ENCODE measurements around the gene STXBP4. TPM values are rescaled to one million over a fixed set of nuclear protein-coding genes. Genes with fewer than 3 reads are reported as not detected.
A peak's percentile ranks its signal among the peaks of the same experiment; 100 is the strongest.

Gene STXBP4
- total RNA-seq, 1 experiment from 2014 or later, result 19.4 TPM

DNA sequence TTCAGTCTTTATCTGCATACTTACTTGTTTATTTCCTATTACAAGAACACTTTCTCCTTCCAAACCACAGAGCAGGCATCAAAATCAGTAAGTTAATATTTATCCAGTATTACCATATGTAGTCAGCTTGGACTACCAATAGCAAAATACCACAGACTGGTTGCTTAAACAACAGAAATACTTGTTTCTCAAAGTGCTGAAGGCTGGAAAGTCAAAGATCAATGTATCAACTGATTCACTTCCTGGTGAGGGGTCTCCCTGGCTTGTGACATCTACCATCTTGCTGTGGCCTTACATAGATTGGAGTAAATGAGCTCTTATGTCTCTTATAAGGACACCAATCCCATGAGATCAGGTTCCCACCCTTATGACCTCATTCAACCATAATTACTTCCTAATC is 2.6 kb downstream of the STXBP4 start:
- no peak for DNase-seq (ENCODE audit: low spot score)

DNA sequence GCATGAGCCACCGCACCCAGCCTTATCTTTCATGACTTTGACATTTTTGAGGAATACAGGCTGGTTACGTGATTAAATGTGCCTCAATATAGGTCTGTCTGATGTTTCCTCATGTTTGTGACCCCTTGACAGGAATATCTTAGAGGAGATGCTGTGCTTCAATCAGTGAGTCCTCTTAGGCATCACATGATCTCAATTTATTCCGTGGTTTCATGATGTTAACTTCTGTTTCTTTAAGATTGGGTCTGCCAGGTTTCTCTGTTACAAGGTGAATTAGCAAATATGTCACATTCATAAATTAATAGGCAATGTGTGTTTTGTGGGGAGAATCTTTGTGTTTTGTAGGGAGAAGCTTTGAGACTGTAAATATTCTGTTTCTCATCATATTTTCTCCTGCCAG is 3.3 kb downstream of the STXBP4 start:
- DNase-seq (ENCODE audit: low spot score), result no peak

DNA sequence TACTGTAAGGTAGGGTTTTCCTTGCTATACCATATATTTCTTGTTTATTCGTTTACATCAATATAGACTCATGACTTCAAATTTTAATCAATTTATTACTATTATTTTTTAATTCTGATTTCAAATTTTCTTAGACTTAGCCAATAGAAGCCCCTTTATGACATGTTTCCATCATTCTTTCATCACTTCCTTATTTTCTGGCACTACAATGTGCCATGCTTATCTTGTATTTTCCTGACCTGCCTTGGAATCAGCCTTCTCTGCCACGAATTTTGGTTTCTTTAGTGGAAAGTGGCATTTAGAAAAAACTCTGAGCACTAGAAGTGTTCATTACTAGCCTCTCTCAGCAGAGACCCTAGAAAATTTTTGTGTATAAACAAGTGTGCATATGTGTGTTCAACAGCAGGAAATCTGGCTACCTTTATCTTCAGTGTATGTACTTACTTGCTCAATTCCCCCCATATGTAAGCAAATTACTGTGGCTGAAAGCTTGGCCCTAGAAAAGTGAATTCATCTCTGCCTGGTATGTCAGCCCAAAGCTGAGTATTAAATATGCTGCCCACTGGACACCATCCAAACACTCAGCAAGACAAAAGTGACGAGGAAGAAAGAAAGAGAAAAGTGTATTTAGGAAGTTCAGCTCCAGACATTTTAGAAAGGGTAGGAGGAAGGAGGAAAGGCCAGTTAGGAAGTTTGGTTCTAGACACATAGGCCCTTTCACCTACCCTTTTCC is 4.0 kb downstream of the STXBP4 start:
- no peak for DNase-seq (ENCODE audit: low spot score)

DNA sequence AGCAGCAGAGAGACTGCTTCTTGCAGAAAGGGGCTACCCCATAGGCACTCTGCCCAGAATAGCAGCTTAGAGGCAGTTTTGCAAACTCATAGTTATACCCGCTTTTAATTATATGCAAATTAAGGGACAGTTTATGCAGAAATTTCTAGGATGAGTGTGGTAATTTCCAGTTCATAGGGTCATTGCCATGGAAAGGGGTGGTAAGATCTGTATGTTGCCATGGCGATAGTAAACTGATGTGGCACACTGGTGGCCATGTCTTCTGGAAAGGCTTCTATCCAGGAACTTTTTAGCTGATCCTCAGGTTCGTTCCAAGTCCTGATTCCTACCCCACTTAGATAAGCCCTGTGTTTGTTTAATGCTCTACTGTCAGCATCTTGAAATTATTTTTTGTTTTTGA is 6.2 kb downstream of the STXBP4 start:
- no peak for DNase-seq (ENCODE audit: low spot score)

DNA sequence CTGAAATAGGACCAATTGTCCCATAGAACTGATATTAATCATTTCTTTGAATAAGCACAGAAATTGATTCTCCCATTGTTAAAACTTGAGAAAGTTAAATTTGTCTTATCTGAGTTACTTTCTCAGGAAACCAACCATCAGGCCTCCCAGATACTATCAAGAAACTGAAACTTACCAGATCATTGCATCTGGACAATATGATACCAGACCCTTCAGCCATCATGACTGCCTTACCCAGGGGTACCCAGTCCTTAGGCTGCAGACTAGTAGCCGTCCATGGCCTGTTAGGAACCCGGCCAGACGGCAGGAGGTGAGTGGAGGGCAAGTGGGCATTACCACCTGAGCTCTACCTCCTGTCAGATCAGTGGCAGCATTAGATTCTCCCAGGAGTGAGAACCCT is 7.8 kb downstream of the STXBP4 start:
- DNase-seq (ENCODE audit: low spot score), result no peak

DNA sequence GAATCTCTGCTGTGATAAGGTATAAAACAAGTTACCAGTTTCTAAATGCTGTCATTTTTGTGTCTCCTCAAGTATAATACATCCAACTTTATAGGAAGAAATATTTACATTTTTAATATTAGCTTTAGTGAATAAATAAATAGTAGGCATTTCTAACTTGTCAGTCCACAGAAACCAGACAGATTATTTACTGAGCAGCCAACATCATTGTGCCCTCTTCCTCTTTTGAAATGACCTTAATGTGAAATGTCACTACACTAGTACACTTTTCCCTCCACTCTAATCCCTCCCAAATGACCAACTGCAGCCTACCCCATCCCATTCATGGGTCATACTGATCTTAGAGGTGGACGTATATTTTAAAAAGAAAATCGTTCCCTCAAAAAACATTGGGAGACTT is 9.2 kb downstream of the STXBP4 start:
- no peak for DNase-seq (ENCODE audit: low spot score)

DNA sequence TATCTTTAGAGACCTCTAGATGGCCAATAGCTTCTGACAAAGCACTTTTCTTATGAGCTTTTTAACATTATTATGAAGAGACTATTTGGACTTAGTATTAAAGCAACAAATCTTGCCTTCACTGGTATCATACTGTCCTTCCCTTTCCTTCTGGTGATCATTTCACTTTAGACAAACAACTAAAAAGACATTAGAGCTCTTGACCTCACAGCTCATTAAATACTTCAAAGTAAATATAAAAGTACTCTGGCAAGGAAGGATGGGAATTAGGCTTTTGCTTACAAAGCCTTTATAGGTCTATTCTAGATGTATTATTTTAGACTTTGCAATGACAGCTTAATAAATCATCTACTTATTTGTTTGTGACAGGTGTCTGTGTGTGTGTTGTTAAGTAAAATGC is 11.1 kb downstream of the STXBP4 start:
- DNase-seq (ENCODE audit: low spot score), result no peak

DNA sequence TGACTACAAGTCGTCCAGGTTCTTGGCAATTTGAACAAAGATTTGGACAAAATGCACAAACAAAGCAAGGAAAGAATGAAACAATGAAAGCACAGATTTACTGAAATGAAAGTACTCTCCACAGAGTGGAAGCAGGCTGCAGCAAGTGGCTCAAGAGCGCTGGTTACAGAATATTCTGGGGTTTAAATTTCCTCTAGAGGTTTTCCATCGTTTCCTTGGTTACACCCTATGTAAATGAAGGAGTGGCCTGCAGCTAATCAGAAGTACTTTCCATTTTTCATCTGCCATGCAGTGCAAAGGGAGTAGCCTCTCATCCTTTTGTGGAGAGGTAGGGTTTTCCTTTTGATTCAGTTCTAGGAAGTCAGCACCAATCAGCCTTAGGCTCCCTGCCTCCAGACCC is 11.8 kb downstream of the STXBP4 start:
- no peak for DNase-seq (ENCODE audit: low spot score)

DNA sequence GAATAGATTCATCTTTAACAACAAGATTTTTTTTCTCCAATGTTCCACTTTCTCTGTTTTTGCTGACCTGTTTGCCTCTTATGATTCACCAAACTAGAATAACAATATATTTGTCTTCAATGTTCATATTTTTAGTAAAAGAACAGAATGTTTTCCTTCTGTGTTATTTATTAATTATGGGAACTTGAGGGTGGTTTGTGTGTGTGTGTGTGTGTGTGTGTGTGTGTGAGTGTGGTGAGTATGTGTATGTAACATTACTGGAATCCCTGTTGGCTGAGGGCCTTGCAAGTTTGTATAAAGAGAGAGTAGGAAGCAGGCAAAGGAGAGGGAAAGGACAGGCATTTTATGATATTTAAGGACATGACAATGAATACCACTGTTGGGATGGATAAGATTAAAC is 13.8 kb downstream of the STXBP4 start:
- DNase-seq (ENCODE audit: low spot score), result no peak

DNA sequence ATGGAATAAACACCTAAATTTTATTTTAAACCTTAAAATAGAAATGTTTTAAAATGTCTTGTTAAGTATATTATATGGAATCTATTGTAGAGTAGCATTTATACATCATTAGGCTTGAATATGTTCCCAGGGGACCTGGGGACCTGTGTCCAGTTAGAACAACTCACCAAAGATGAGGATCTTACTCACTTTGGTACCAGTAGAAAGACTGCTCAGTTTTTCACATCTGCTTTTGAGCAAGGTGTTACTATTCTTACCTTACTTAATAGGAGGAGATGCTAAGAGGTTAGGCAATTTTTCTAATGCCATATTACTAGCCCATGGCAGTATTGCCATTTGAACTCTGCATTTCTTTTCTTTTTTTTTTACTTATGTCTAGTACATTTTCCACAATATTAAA is 14.7 kb downstream of the STXBP4 start:
- no peak for DNase-seq (ENCODE audit: low spot score)

DNA sequence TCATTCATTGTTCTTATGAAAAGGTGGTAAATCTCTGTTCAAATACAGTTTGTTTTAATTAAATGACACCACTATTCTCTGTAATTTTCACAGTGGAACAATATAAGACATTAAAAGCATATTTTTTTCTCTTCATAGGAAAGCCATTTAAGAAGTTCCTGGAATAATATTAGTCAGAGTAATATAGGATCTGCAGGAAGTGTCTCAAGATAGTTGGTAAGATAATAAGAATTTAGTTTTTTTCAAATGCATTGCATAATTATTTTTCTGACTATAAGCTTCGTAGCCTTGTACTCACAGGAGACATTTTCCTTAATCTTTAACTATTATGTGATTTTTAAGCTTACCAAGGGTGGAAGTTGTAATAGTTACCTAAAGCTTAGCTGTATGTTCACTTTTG is 16.9 kb downstream of the STXBP4 start:
- DNase-seq (ENCODE audit: low spot score), result no peak

DNA sequence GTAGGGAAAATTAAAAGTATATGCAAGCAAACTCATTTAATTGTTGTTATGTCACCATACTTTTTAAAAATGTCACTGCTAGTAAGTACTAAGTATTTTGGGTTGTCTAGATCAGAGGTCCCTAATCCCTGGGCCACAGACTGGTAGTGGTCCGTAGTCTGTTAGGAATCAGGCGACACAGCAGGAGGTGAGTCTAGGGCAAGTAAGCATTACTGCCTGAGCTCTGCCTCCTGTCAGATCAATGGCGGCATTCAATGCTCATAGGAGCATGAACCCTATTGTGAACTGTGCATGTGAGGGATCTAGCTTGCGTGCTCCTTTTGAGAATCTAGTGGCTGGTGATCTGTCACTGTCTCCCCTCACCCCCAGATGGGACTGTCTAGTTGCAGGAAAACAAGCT is 21.6 kb downstream of the STXBP4 start:
- no peak for DNase-seq (ENCODE audit: low spot score)

DNA sequence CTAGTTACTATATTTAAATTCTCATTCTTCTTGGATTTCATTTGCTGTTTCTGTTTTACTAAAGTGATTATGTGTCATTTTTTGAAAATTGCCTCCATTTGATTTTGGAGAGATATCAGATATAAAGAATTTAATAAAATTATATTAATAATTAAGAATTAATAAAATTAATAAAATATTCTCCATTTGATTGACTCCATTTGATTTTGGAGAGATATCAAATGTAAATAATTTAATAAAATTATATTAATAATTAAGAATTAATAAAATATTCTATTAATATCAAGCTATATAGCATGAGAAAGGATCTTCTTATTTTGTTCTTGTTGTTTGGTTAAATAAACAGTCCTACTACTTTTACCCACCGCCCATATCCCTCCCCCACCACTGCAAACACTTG is 23.0 kb downstream of the STXBP4 start:
- no peak for DNase-seq (ENCODE audit: low spot score)

DNA sequence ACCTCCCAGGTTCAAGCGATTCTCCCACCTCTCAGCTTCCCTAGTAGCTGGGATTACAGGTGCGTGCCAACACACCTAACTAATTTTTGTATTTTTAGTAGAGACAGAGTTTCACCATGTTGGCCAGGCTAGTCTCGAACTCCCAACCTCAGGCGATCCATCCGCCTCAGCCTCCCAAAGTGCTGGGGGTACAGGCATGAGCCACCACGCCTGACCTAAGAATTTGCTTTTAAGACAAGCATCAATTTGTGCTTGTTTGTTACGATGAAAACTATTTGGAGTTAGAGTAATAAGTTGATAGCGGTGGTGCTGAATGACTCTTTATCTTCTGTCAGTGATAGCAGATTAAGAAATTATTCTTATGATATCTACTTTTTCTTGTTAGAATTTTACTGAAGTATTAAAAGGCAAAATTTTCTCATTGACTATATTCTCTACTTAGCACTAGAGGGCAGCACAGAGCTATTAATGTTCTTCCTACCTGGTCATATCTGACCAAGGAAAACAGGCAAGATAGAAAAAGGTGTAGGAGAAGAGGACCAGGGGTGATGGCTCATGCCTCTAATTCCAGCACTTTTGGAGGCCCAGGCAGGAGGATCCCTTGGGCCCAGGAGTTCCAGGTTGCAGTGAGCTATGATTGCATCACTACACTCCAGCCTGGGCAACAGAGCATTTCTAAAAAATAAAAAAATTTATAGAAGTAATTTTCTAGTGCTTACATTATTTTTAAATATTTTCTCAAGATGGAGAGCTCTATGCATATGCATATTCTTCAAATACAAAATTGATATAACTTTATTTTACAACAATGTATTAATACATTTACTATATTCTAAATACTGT is 24.5 kb downstream of the STXBP4 start:
- DNase-seq (ENCODE audit: low spot score), result peak; percentile 64

DNA sequence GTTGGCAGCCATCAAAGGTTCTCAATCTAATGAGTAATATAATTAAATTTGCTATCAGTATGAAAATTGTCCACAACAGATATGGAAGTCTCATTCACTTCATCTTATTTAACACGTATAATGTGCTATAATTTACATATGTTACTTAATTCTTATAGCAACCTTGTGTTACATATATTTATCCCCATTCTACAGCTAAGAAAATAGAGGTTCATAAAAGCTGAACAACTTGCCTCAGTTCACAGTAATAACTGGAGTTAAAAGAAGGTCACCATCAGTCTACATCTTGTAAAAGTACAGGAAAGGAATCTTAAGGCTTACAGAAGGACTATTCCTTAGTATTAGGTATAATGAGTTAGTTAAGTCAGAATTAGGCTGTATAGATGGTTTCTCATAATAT is 27.9 kb downstream of the STXBP4 start:
- no peak for DNase-seq (ENCODE audit: low spot score)

DNA sequence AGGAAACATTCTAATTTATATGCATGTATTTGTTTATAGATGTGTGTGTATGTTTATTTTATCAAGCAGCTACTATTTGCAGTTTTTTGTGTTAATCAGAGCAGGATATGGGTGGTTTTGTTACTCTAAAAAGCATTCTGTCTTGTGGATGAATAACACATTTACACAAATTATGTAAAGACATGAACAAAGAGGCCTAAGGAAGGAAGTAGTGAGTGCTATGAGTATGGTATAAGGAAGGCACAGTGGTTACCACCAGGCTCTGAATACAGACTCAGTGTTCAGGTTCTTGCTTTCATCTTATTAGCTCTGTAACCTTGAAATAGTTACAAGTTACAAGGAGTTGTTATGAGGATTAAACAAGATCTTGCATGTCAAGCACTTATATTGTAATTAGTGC is 33.9 kb downstream of the STXBP4 start:
- no peak for DNase-seq (ENCODE audit: low spot score)

DNA sequence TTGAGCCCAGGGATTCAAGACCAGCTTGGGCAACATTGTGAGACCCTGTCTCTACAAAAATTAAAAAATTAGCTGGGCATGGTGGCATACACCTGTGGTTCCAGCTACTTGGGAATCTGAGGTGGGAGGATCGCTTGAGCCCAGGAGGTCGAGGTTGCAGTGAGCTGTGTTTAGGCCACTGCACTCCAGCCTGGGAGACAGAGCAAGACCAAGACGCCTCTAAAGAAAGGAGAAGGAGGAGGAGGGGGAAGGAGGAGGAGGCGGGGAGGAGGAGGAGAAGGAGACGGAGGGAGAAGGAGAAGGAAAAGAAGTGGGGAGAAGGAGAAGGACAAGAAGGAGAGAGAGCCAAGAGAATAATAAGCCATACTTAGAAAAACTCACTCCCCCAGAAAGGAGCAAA is 35.9 kb downstream of the STXBP4 start:
- no peak for DNase-seq (ENCODE audit: low spot score)

DNA sequence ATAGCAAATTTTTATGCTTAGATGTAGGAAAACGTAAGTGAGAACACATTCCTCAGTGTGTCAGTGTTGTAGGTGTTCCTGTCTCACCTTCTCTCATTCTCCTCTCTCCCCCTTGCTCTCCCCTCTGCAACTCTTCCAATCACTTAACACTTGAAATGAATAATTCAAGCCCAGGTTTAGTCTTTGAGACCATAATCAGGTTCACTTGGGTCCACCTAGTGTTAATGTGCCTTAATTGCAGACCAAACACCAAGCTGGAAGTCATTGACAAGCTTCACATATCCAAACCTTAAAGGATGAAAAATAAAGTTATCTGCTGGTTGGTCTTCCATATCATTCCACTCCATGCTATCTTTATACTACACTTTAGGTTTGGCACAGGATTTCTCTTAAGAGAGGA is 37.0 kb downstream of the STXBP4 start:
- DNase-seq (ENCODE audit: low spot score), result peak; percentile 44

DNA sequence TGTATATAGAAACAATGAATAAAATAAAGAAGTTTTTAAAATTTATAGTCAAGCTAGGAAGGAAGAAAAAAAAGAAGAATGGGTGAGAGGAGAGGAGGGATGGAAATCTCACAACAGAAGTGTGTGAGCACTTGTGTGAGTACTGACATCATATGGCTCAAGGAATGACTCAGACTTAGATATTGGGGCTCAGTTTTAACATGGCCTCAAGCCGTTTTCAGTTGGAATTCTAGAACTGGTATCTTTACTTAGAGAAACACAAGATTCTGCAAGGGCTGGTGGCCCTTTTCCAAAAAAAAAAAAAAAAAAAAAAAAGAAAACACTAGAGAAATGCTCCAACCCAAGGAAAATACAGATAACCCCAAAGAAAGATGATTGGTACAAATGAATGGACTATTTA is 55.1 kb downstream of the STXBP4 start:
- DNase-seq (ENCODE audit: low spot score), result no peak

DNA sequence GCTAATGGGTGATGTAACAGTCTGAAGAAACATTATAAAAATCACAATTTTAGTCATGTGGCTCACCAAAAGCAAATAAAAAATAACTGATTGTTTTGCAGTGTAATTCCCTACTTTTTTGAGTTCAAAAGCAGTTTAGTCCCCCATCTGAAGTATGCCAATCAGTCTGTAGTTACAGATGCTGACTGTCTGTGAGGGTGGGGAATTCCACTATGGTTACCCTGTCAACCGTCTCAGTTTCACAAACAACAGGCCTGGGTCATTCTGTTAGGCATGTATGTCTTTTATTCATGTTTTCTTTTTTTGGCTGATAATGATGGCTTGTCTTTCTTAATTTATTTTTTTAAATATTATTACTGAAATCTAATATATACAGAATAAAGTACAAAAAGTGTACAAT is 69.3 kb downstream of the STXBP4 start:
- no peak for DNase-seq (ENCODE audit: low spot score)

DNA sequence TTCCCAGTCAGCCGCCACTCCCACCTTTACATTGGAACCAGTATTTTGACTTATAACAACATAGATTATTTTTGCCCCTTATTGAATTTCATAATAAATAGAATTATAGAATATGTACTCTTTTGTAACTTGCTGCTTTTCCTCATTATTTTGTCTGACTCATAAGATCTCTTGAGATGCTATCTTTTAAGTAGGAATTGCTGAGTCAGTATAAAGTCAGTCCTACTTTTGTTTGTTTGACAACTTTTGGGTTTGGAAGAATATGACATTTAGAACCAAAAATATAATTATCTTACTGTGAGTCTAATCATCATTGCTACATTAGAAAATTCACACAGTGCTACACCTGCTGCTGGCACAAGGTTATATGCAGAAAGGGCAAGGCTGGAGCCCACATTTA is 69.7 kb downstream of the STXBP4 start:
- DNase-seq (ENCODE audit: low spot score), result no peak

DNA sequence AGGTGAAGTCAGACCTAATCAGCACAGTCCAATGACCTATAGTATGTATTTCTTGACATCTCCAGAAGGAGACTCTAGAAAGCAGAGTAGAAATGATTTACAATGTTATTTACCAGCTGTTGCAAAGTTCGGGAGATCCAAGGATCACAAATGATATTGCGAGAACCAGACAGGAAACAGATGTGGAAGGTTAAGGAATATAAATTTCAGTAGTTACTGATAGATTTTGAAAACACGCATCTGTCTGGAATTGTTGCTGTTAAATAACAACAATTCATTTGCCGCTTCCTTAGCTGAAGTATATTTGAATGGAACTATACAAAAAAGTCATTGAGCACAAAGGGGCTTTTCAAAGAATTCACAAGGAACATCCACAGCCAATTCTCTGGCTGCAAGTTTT is 72.0 kb downstream of the STXBP4 start:
- DNase-seq (ENCODE audit: low spot score), result no peak

DNA sequence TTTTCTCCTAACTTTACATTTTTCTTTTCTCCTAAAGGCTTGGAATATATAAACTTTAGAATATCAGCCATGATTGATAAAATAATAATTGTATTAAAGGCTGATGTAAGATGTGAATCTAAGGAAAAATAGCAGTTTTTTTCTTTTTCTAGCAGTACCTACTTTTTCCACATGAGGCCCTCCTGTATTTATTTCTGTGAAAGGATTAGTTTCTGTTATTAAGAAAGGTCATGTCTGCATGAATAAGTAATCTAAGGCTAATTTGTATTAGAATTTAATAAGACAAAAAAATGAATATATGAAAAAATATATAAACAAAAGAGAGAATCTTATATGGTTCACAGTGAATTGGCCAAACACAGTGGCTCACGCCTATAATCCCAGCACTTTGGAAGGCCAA is 85.3 kb downstream of the STXBP4 start:
- DNase-seq (ENCODE audit: low spot score), result no peak

DNA sequence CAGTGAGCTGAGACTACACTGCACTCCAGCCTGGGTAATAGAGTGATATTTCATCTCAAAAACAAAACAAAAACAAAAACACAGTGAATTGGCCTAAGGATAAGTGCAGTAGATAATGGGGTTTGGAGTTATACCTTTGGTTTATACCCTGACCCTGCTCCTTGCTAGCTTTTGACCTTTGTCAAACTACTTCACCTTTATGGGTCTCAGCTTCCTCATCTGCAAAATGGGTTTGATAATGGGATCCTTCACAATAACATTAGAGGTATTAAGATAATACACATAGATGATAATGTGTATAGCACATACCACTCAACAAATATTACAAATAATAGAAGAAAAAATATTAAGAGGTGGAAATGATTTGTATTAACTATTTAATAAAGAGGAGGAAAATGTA is 85.9 kb downstream of the STXBP4 start:
- DNase-seq (ENCODE audit: low spot score), result no peak
